Upper lobe of left lung (tissue), 6 donors: ENCODE measurements around the gene BMP7. TPM values are rescaled to one million over a fixed set of nuclear protein-coding genes. Genes with fewer than 3 reads are reported as not detected.

Source experiments
- ATAC-seq, 2 donors: fragments of 200-7000 bp; cut with Tn5 transposase; one replicate each; pipeline ENCODE4 v1.9.1; 2022; ENCODE audit warnings: mild to moderate bottlenecking in 2 of 2, moderate library complexity in 2 of 2; ENCODE audit not compliant: low FRiP score in 2 of 2
- DNase-seq, 2 donors: peaks; one replicate each; pipeline ENCODE4 v3.0.0-alpha.2; 2019 to 2020
- H3K27ac ChIP-seq, 4 donors: fragments of 200-600 bp; sonication (generic); one replicate each; pipeline ENCODE4 v1.5.1; 2016 to 2019
- H3K27me3 ChIP-seq, 4 donors: fragments of 200-600 bp; sonication (generic); one replicate each; pipeline ENCODE4 v1.5.1; 2017 to 2019
- H3K36me3 ChIP-seq, 4 donors: fragments of 200-600 bp; sonication (generic); one replicate each; pipeline ENCODE4 v1.5.1; 2016 to 2019
- H3K4me1 ChIP-seq, 4 donors: fragments of 200-600 bp; sonication (generic); one replicate each; pipeline ENCODE4 v1.5.1; 2018 to 2019
- H3K4me3 ChIP-seq, 4 donors: fragments of 200-600 bp; sonication (generic); one replicate each; pipeline ENCODE4 v1.5.1; 2017 to 2019; ENCODE audit warnings: mild to moderate bottlenecking in 2 of 4, moderate library complexity in 1 of 4
- H3K9me3 ChIP-seq, 4 donors: fragments of 200-600 bp; sonication (generic); one replicate each; pipeline ENCODE4 v1.5.1; 2018 to 2019
- EP300 ChIP-seq, 4 donors: sonication (generic); formaldehyde crosslinking; IDR thresholded peaks; one replicate each; pipeline ENCODE4 v1.5.1; 2017; ENCODE audit warnings: antibody characterized with exemption in 4 of 4, control low read depth in 2 of 4
- POLR2A ChIP-seq, 4 donors: fragments of 450-650 bp; IDR thresholded peaks; one replicate each; pipeline ENCODE4 v1.5.1; 2016 to 2017; ENCODE audit warnings: antibody characterized with exemption in 4 of 4, mild to moderate bottlenecking in 2 of 4
- POLR2AphosphoS5 ChIP-seq, 2 donors: sonication (generic); formaldehyde crosslinking; IDR thresholded peaks; one replicate each; pipeline ENCODE4 v1.5.1; 2017; ENCODE audit warnings: antibody characterized with exemption in 2 of 2
- WGBS, 2 donors: methylation state at CpG; one replicate each; pipeline ENCODE4 v1.1.5; 2017 to 2018; 5-methylcytosine and 5-hydroxymethylcytosine counted together
- total RNA-seq, 6 donors: library from RNA; depleted of rRNA in 4 of 6; stranded (reverse); fragments of >200 nt in 4 of 6; gene quantifications; one replicate each; pipeline versions ENCODE4 v1.1.0 to v1.2.1, GENCODE V29; 2016 to 2021
- TF ChIP-seq, protein P1 (sequence below), 6 experiments: fragments of 450-650 bp in 4 of 6; fragments of 200-600 bp in 2 of 6; sonication (generic) in 2 of 6; IDR thresholded peaks; one replicate each; pipeline ENCODE4 v1.5.1; 2016 to 2019; ENCODE audit warnings: antibody characterized with exemption in 6 of 6
- donor health status: DM: no; HTN: no; CAD: no; lungs with moderate emphysema.
- donor health status: DM: no; HTN: yes; CAD: no; lungs with severe emphysema.

The BMP7 gene
- total RNA-seq, 6 donors from 2014 or later: 0.30 to 4.0 (median 2.6) TPM; not detected in 1

DNA sequence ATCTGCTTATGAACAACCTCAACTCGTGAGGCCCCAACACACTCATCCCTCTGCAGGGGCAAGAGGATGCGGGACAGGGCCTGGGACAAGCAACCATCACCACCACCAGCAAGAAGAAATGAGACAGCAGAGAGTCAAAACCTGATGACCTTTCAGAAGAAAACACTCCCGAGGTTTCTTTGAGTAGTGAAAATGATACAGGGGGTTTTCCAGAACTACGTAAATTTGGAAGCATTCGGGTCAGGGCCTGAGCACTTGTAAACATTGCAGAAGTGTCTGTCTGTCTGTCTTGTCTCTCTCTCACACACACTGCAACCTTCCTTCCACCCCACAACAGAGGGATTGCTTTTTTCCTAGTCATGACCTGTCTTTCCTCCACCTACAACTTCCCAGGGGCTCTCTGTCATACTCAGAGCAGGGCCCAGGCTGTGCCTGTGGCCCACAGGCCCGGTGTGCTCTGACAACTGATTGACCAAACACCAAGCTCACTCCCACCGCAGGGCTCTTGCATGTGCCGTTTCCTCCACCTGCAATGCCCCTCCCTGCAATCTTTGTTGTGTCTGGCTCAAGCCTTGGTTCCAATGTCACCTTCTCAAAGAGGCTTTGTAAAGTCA is 90.9 kb downstream of the BMP7 start:
- no peak for DNase-seq
- H3K36me3 ChIP-seq: no peaks in the 10 kb centered on the region

DNA sequence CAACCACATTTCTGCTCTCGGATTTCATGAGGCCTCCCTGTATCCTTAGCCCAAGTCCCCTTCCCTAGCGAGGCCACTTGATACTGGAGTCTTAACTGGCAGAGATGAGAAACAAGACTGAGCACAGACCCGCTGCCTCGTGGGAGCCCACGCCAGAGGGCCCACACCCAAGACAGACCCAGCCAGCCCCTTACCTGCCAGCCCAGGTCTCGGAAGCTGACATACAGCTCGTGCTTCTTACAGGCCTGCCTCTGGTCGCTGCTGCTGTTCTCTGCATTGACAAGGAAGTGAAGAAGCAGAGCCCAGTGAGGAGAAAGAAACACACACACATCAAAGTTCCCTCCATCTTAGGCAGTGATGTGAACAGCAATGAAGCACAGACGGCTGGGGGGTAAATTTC is 91.7 kb downstream of the BMP7 start:
- no peak for ATAC-seq
- Histone ChIP-seq H3K9me3 (no peaks in the 10 kb centered on the region), H3K27ac (no peak overlapping the region), H3K4me1 (no peaks in the 10 kb centered on the region), H3K36me3 (no peaks in the 10 kb centered on the region), H3K27me3 (no peaks in the 10 kb centered on the region), H3K4me3 (no peak overlapping the region)
- TF ChIP-seq POLR2A (IDR thresholded peaks at IDR 0.05): no peak
- TF ChIP-seq, protein P1, sequence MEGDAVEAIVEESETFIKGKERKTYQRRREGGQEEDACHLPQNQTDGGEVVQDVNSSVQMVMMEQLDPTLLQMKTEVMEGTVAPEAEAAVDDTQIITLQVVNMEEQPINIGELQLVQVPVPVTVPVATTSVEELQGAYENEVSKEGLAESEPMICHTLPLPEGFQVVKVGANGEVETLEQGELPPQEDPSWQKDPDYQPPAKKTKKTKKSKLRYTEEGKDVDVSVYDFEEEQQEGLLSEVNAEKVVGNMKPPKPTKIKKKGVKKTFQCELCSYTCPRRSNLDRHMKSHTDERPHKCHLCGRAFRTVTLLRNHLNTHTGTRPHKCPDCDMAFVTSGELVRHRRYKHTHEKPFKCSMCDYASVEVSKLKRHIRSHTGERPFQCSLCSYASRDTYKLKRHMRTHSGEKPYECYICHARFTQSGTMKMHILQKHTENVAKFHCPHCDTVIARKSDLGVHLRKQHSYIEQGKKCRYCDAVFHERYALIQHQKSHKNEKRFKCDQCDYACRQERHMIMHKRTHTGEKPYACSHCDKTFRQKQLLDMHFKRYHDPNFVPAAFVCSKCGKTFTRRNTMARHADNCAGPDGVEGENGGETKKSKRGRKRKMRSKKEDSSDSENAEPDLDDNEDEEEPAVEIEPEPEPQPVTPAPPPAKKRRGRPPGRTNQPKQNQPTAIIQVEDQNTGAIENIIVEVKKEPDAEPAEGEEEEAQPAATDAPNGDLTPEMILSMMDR (IDR thresholded peaks at IDR 0.05): no peak
- TF ChIP-seq EP300 (IDR thresholded peaks at IDR 0.05): no peak
- TF ChIP-seq POLR2AphosphoS5 (IDR thresholded peaks at IDR 0.05): no peak
- whole genome bisulfite sequencing, 2 donors: 89 to 100% methylated on average over 1 to 9 of the region's 9 CpGs
- DNase-seq: no peak

More for the DNA sequence above, 90.9 kb downstream of the BMP7 start:
- WGBS, 2 donors: 68 to 74% methylated on average over 8 of the region's 8 CpGs
- TF ChIP-seq, protein P1 (IDR thresholded peaks at IDR 0.05): no peak
- TF ChIP-seq POLR2AphosphoS5 (IDR thresholded peaks at IDR 0.05) (no peak), EP300 (IDR thresholded peaks at IDR 0.05) (no peak), POLR2A (IDR thresholded peaks at IDR 0.05) (no peak)
- Histone ChIP-seq H3K27ac (no peak overlapping the region), H3K27me3 (no peaks in the 10 kb centered on the region), H3K4me1 (no peaks in the 10 kb centered on the region), H3K4me3 (no peak overlapping the region), H3K9me3 (no peaks in the 10 kb centered on the region)
- ATAC-seq: no peak

DNA sequence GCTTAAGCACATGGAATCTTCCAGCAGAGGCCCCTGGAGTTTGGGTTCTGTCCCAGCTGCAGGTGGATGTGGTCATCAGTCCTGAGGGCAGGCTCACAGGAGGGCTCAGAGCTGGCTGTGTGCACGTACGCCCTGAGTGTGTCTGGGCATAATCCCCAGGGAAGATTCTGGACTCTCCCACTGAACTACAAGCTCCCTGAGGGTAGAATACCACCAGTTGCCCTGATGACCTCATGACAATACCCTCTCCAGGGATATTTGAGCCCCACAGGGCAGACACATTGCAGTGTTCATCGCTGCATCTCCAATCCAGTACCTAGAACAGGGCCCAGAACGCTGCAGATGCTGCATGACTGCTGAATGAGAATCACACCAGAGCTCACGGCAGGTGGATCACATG is 92.5 kb downstream of the BMP7 start:
- Histone ChIP-seq H3K4me3 (no peak overlapping the region), H3K27me3 (no peaks in the 10 kb centered on the region), H3K9me3 (no peaks in the 10 kb centered on the region), H3K4me1 (no peaks in the 10 kb centered on the region), H3K36me3 (no peaks in the 10 kb centered on the region), H3K27ac (no peak overlapping the region)
- WGBS, 2 donors: 89 to 90% methylated on average over 2 to 5 of the region's 5 CpGs
- no peak for TF ChIP-seq POLR2AphosphoS5 (IDR thresholded peaks at IDR 0.05)
- TF ChIP-seq EP300 (IDR thresholded peaks at IDR 0.05): no peak
- TF ChIP-seq, protein P1 (IDR thresholded peaks at IDR 0.05): no peak
- no peak for TF ChIP-seq POLR2A (IDR thresholded peaks at IDR 0.05)
- ATAC-seq: no peak
- no peak for DNase-seq

DNA sequence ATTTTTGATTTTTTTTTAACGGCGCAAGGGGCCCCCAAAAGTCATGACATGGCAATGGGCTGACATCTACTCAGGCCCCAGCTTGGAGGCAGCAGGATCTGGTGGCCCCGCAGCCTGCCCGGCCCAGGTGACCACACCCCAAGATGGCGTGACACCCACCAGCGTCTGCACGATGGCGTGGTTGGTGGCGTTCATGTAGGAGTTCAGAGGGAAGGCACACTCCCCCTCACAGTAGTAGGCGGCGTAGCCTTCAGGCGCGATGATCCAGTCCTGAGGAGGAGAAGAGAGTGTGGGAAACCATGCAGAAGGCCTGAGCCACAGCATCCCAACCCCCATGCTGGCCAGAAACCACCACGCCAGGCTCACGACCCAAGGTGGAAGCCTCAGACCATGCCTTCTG is 93.4 kb downstream of the BMP7 start:
- TF ChIP-seq POLR2AphosphoS5 (IDR thresholded peaks at IDR 0.05) (no peak), EP300 (IDR thresholded peaks at IDR 0.05) (no peak), POLR2A (IDR thresholded peaks at IDR 0.05) (no peak)
- TF ChIP-seq, protein P1 (IDR thresholded peaks at IDR 0.05): no peak
- H3K27me3 ChIP-seq: no peaks in the 10 kb centered on the region
- WGBS, 2 donors: 92 to 96% methylated on average over 14 to 15 of the region's 15 CpGs
- DNase-seq (no peak), ATAC-seq (no peak)
- H3K36me3 ChIP-seq: no peaks in the 10 kb centered on the region
- no peak overlapping the region for H3K27ac ChIP-seq
- H3K4me3 ChIP-seq: no peak overlapping the region
- H3K9me3 ChIP-seq: no peaks in the 10 kb centered on the region
- H3K4me1 ChIP-seq: no peaks in the 10 kb centered on the region

DNA sequence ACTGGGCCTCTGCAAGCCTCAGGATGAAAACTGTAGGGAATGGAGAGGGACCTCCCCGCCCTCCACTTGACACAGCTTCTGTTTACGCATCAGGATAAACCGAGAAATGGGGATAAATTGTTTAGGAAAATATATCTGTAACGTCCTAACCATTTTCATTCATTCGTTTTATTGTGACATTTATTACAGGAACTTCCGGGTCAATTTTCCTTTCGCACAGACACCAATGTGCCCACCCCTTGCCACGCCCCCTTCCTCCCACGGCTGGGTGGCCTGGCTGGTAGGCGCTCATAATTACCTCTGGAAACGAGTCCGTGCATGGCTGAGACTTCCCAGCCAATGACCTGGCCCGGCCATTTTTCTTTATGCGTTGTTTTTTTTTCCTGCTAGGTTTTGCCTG is 96.1 kb downstream of the BMP7 start:
- H3K27me3 ChIP-seq: no peaks in the 10 kb centered on the region
- no peak overlapping the region for H3K27ac ChIP-seq
- 72 to 75% methylated on average over 14 of the region's 14 CpGs for WGBS, 2 donors
- DNase-seq: no peak
- no peaks in the 10 kb centered on the region for H3K9me3 ChIP-seq
- no peak for ATAC-seq
- H3K4me3 ChIP-seq: no peak overlapping the region
- H3K36me3 ChIP-seq: no peaks in the 10 kb centered on the region
- no peaks in the 10 kb centered on the region for H3K4me1 ChIP-seq
- TF ChIP-seq, protein P1 (IDR thresholded peaks at IDR 0.05): no peak
- TF ChIP-seq POLR2A (IDR thresholded peaks at IDR 0.05): no peak
